ENCODE results near the gene KCTD6. TPM values are rescaled to one million over a fixed set of nuclear protein-coding genes. Genes with fewer than 3 reads are reported as not detected.
A peak's percentile ranks its signal among the peaks of the same experiment; 100 is the strongest.
"Not testable (repeated sequence)": the region's sequence is repeated elsewhere in the genome, so short reads cannot be mapped to it uniquely, and the experiment has no call there.

The KCTD6 gene
- total RNA-seq, 1 experiment from 2014 or later, result 20.2 TPM

DNA sequence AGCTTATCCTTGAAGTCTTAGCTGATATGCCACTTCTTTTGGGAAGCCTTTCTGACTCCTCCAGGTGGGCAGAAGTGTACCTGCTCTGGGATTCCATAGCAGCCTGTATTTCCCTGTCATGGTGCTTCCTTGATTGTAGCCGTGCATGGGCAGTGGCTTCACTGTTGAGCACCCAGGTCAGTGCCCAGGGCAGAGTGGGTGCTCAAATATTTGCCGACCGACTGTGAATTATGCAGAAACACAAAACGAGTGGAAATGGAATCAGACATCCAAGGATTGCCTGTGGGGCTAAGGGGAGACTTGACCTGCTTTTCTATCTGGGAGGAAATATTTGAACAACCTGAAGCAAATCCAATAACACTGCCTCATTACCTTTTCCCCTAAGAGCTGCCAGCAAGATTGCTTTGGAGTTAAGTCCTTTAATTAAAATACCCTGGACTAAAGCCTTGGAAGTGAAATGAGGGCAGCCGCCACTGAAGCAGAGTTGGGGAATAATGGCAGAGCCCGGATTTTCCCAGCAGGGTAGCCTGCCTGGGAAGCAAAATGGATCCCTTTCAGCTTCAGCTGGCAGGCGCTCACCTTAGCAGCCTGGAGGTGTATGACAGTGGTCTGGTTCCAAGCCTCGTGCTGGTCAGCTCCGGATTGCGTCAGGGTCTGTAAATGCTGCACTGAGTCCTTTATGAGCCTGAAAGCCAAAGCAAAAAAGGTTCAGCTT lies 30.2 kb downstream of the KCTD6 start:
- no peak for DNase-seq (ENCODE audit: extremely low read depth, low read depth)

DNA sequence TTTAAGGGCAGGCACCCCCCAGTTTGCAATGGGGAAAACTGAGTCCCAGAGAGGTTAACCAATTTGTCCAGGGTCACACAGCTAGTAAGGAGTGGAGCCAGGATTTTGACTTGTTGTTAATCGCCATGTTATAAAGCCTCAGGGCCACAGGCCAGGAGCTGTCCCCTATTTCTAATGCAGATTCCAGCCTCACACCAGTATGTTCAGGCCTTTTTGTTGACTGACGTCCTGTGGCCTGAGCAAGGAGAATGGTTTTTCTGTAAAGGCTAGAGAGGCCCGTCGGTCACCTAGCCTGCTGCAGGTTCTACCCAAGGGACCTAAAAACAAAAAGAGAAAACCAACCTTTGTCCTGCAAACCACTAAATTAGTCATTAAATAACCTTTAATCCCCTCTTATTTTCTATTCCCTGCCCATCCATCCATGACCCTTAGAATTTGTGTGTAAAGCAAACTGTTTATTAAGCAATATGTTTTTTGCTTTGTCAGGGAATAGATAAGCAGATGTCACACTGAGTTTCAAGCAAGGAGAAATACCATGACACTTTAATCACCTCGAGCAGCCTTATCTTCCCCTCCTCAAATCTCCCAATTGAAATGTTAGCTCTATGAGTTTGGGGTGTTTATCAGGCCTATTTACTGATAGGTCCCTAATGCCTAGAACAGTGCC lies 31.0 kb downstream of the KCTD6 start:
- DNase-seq (ENCODE audit: extremely low read depth, low read depth), result no peak

DNA sequence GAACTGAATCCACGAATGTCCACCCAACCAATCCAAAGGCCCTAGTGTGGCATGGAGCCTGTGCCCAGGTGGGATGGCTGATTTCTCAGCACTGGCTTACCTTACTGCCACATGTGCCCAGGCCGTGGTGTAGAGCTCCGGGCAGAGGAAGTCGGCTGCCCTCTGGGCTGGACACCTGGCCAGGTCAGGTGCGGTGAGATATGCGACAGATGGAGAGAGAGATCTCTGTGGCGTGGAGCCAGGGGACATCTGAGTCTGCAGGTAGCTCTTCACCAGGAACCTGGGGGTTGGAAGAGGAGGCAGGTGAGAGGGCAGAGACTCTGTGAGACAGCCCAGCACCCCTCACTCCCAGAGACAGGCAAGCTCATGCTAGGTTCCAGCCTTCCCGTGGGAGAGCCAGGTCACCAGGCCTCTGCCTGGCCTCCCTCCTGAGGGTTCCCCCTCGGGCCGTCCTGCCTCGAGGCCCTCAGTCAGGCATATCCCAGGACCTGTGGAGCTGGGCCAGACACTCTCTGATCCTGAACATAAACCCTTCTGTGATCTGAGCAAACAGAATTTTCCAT lies 32.5 kb downstream of the KCTD6 start:
- no peak for DNase-seq (ENCODE audit: extremely low read depth, low read depth)

DNA sequence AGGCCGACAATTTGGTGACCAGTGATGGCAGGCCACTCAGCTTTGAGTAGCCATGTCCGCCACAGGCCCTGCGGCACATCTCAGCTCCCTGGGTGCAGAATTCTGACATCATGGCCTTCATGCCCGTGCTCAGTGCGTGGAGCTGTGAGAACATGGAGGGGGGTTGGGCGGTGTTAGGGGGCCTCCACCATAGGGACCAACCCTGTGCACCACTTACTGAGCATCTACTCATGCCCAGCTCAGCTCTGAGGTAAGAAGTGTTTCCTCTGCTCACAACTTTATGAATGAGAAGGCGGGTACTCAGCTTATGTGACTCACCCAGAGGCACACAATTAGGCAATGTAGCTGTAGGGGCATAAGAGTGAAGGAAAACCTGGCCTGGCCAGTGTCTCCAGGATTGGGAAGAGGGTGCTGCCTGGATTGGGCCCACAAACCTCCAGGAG lies 34.6 kb downstream of the KCTD6 start:
- peak; percentile 76 for DNase-seq (ENCODE audit: extremely low read depth, low read depth)

DNA sequence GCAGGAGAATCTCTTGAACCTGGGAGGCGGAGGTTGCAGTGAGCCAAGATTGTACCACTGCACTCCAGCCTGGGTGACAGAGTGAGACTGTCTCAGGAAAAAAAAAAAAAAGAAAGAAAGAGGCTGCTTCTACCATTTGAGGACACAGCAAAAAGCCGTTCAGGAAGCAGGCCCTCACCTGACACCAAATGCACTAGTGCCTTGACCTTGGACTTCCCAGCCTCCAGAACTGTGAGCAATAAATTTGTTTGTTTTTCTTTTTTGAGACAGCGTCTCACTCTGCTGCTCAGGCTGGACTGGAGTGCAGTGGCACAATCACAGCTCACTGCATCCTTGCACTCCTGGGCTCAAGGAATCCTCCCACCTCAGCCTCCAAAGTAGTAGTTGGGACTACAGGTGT lies 35.5 kb downstream of the KCTD6 start:
- DNase-seq (ENCODE audit: extremely low read depth, low read depth), result not testable (repeated sequence)

DNA sequence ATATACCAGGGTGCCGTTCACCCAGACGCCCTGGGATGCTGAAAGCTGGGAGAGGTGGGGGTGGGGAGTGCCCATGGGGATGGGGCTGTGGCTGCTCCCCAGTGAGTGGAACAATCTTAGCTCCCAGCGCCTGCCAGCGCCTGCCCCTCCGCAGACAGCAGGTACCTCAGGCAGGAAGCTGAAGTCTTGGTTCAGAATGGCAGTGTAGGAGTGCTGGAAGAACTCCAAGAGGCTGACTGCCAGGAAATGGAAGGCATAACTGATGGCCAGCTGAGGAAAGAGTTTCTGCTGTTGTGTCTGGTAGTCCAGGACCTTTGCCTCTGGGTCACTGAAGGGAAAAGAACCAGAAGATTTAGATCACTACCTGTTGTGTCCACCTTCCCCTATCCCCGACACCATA lies 36.7 kb downstream of the KCTD6 start:
- no peak for DNase-seq (ENCODE audit: extremely low read depth, low read depth)

DNA sequence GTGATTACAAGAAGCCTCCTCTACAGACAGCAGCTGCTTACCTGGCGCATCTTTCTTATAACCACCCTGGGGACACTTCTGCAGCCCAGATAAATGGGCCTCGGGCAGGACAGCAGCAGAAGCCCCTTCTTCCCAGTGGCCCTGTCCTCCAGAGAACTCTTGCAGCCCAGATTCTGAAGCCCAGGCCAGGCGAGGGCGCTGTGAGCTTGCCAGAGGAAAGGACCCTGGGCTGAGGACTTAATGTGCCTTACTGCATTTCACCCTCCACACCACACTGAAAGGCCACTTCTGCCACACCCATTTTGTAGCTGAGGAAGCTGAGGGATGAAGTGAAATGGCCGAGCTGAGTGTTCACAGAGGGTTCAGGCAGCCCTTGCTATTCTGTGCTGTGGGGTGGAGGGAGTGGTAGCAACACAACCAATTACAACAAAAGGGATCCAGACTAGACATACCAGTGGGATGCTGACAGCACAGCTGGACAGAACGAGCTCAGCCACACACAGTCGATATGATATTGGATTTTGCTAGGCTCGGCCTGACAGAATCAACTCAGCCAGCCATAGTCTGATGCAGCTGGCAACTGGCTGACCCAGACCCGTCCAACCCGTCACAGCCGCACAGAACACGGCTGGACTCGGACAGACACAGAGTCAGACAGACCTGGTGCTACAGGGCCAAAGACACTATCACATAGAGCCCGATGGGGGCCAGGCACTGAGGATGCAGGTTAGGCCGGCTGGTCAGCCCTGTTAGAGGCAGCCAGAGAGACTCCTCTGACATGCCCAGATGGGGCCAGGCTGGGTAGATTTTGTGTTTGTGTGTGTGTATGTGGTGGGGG lies 37.8 kb downstream of the KCTD6 start:
- no peak for DNase-seq (ENCODE audit: extremely low read depth, low read depth)

DNA sequence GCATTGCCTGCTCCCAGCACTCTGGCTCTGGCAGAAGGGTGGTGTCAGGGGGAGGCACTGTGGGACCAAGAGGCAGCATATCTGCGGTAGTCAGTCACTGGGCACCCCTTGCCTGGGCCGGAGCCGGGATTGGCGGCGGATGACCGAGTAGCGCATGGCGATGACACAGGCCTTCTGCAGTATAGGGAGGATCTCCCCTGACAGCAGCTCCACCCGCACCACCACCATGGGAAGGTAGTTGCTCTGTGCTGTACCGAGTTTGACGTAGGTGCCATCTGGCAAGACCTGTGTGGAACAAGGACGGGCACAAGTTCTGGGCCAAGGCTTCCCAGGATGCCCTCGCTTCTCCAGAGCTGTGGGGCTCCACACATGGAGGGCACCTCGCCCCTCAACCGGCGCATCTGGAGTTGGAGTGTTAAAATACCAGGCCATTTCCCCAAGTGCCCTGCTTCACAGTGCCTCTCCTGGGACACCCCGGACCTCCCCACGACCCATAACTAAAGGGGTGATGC lies 38.5 kb downstream of the KCTD6 start:
- no peak for DNase-seq (ENCODE audit: extremely low read depth, low read depth)

DNA sequence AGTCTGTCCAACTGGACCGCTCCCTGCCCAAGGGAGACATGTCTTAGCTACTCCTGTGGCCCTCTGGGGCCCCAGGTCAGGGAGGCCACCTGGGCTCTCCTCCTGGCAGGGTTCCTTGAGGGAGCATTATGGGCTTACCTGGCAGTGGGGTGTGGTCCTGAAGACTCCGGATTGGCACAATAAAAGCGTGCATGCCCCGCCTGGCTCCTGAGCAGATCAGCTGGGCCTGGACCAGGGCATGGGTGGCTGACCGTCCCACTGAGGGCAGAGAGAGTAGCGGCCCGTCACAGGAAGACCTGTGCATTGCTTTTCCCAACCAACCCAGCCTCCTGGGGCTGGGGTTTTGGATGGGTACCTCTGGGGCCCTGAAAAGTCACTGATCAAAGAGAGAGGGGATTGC lies 39.7 kb downstream of the KCTD6 start:
- DNase-seq (ENCODE audit: extremely low read depth, low read depth), result no peak

DNA sequence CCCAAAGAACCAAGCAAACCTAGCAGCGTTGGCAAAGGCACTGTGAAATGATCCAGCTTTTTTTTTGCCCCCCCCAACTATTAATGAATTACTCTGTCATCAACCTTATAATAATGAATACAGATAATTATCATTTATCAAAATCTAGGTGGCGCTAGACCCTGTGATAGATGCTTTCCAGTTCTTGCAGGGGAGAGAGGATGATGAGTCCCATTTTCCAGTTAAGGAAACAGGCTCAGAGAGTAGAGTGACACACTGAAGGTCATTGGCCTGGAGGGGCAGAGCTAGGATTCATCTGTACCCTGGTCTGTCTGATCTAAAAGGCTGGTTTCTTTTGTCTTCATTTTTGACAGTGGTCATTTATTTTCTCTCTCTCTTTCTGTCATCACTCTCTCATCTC lies 40.1 kb downstream of the KCTD6 start:
- DNase-seq (ENCODE audit: extremely low read depth, low read depth), result no peak

DNA sequence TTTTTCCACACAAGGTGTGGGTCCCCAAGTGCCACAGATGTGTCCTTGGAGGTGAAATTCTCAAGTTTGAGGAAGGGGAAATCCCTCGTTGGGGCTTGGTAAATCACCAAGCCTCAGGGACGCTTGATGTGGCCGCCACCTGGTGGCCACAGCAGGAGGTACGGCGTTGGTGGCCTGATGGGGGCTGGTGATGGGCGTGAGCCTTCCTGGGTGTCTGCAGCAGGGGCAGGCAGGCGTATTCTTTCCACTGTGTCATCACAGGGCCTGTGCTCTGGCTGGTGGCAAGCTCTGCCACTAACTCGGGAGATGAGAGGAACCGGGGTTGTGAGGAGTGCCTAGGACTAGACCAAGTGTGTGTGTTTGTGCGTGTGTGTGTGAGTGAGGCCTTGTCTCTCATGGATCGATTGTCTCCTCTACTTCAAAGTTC lies 40.9 kb downstream of the KCTD6 start:
- DNase-seq (ENCODE audit: extremely low read depth, low read depth), result peak; percentile 64

DNA sequence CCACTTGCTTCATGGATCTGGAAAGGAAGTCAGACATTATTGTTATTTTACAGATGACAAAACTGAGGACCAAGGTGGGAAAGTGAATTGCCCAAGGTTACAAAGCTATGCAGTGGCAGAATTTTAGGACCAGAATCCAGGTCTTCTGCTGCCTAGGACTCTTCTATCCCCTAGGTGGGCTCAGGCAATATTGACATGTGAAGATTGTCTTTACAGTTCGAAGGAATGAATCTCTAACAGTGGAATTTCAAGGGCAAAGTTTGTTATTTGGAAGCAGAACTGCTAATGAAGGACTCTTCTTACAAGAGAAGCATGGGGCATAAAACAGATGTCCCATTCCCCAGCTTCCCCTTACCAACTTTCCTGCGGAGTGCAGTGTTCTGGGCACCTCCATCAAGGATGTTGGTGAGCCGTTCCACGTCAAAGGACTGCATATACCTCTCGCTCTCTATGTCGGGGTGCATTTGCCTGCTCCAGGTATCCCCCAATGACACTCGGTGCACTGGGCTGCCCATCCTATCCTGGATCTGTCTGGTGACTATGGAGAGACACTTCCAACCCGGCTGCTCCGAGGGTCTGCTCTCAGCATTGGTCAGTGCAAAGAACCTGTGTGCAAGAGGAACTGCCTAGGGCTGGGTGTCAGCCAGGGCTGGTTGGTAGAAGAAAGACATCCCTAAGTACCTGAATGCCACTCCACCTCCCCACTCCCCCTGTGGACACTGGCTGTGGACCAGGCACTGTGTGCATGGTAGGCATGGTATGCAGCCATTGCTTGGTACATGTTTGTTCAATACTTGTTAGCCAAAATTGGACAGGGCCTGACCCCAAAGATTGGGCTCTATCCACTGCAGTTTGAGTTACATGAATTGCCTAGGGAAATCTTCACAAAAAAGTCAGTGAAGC lies 42.9 kb downstream of the KCTD6 start:
- no peak for DNase-seq (ENCODE audit: extremely low read depth, low read depth)

DNA sequence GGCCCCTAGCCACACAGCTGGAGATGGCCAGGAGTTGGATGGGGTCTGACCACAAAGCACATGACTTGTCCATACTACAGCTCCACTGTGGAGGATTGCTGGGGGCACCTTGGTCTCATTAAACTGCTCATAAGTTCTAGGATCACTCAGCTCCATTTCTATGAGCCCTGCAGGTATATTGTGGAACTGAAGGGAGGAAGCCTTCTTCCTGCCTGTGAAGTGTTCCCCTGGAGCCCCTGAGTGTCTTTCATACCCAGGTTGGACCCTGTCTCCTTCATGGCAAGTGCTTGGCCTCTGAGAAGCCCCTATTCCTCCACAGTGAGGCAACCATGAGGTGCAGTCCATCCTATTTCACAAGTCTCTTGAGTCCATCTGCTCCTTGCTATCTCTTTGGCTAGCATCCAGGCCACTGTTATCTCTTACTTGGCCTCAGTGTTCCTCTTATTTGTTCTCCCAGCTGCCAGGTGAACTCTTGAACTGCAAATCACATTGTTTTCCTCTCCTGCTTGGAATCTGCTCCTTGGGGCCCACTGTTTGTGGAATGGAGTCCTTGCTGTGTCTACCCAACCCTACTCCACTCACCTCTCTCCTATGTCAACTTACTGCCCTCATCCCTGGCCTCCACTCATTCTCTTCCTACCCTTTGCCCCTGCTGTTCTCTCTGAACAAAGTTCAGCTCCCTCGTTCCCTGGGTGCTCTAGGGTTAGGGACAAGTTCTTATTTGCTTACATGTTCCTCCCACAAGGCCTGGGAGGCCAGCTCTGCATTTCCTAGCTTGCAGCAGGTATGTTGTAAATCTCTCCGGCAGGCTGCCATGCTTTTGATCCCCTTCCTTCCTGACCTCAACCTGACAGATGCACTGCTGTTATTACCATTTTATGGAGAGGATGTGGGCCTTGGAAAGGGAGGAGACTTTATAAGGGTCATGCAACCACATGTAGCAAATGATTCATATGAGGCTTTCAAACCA lies 43.9 kb downstream of the KCTD6 start:
- no peak for DNase-seq (ENCODE audit: extremely low read depth, low read depth)

DNA sequence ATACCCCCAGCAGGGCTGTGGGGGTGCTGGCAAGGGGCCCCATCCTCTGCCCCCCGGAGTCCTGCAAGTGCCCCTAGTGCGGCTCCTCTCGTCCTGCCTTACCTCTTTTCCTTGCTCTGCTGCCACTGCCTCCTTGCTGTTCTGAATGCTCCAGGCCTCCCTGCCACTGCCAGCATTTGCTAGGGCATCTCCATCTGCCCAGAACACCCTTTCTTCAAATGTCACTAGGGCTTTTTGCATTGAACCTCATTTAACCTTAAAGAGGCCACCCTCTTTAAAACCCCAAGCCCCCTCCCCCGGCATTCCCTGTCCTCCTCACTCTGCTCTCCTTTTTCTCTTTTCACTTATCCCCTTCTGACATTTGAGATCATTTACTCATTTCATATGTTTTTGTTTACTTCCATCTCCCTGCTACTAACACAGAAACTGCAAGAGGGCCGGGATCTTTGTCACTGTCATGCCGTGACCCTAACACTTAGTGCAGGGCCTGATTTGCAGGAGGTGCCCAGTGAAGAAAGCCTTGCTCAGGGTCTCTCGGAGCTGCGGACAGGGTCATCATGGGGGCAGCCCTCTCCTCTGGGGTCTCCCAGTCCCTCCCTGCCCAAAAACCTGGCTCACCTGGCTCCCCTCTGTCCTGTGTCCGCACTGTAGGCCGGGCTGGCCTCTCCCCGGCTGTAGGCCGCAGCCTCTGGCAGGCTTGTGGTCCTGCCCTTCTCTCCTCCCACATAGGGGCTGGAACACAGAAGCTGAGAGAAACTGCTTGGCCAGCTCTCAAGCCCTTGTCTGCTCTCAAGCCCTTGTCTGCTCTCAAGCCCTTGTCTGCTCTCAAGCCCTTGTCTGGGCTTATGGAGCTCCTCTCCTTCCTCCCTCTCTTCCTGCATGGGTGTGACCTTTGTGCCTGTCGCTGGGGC lies 44.9 kb downstream of the KCTD6 start, which contains the start of gene ACOX2:
Gene ACOX2 (minus strand): TSS at position 690 of the 911 bp plus-strand sequence. CDS start 2,084 bp downstream, outside the sequence.
- no peak for DNase-seq (ENCODE audit: extremely low read depth, low read depth)

DNA sequence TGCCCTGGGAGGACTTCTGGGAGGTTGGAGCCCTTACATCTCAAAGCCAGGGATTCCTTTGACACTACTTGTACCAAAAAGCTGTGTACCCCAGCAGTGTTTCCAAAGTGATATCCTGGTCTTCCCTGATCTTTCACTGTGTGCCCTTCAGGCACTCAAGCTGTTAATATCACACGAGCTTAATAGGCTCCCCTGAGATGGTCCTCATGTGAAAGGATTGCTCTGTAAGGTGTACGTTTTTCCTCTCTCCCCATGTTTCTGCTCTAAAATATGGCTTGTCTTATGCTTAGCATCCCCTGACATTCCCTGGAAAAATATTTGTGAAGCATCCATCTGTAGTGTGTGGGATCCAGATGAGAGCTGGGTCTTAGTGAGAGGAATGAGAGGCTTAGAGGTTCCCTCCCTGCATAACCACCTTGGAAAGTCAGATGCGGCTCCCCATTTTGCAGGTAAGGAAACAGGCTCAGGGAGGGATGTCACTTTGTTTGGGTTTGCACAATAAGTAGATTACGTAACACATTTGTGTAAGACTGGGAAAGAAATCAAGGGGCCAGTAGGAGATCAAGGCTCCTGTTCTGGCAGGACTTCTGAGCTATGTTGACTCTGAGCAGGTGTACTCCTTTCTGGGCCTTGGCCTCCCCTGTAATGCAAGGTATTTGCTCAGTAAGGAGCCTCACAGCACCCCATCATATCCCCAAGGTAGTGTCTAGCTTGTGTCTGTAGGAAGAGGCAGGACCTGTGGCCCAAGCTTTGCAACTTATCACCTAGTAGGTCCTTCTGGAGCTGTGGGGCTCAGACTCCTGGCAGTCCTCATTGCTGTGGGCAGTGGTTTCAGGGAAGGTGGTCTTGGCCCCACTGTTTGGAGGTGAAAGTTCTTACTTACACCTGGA lies 45.8 kb downstream of the KCTD6 start:
- no peak for DNase-seq (ENCODE audit: extremely low read depth, low read depth)

DNA sequence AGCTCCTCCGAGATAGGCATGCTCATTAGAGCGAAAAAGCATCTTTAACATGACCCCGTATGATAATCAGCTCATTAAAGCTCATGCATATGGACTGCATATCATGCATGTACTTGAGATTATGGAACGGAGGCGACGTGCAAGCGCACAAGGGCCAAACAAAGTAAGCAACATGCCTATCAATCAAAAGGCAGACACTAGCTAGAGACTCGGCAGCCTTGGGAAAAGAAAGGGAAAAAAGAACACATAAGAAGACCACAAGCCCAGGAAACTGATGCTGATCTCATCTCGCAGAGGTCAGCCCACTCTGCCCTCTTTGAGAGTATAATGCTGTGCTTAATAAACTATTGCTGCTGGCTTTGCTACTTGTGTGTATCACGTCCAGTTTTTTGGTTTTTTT lies 47.7 kb downstream of the KCTD6 start:
- DNase-seq (ENCODE audit: extremely low read depth, low read depth), result no peak

Data from NCI-H460 (cell line).